Testis (tissue), 3 donors: ENCODE results near the gene PDCD5. TPM values are rescaled to one million over a fixed set of nuclear protein-coding genes. Genes with fewer than 3 reads are reported as not detected.
"Not testable (repeated sequence)": the region's sequence is repeated elsewhere in the genome, so short reads cannot be mapped to it uniquely, and the experiment has no call there.

Experiments used
- DNase-seq: peaks from one replicate; pipeline ENCODE4 v3.0.0-alpha.2; 2019
- H3K27ac ChIP-seq, 2 donors: fragments of 200-600 bp; sonication (generic); one replicate each; pipeline ENCODE4 v1.5.1; 2019
- H3K27me3 ChIP-seq: fragments of 200-600 bp; sonication (generic); one replicate; pipeline ENCODE4 v1.5.1; 2019
- H3K36me3 ChIP-seq: fragments of 200-600 bp; sonication (generic); one replicate; pipeline ENCODE4 v1.5.1; 2017; ENCODE audit warnings: low read depth; ENCODE audit errors: missing control alignments
- H3K4me1 ChIP-seq: fragments of 200-600 bp; sonication (generic); one replicate; pipeline ENCODE4 v1.5.1; 2019
- H3K4me3 ChIP-seq, 2 donors: fragments of 200-600 bp; sonication (generic); one replicate each; pipeline ENCODE4 v1.5.1; 2017 to 2019
- H3K9me3 ChIP-seq: fragments of 200-600 bp; sonication (generic); one replicate; pipeline ENCODE4 v1.5.1; 2017
- CTCF ChIP-seq, 3 experiments: fragments of 450-650 bp in 2 of 3; fragments of 200-600 bp in 1 of 3; sonication (generic) in 1 of 3; IDR thresholded peaks; one replicate each; pipeline ENCODE4 v1.5.1; 2016 to 2019; ENCODE audit warnings: antibody characterized with exemption in 3 of 3, mild to moderate bottlenecking in 2 of 3, moderate library complexity in 1 of 3
- POLR2A ChIP-seq: fragments of 450-650 bp; IDR thresholded peaks from one replicate; pipeline ENCODE4 v1.6.1; 2017; ENCODE audit warnings: antibody characterized with exemption, mild to moderate bottlenecking, moderate library complexity
- WGBS, 2 donors: methylation state at CpG; one replicate each; pipeline ENCODE4 v1.1.5; 2018; 5-methylcytosine and 5-hydroxymethylcytosine counted together
- intact Hi-C: fragments of 100-400 bp; cut with DNase I; formaldehyde crosslinking; loops from one replicate; pipeline ENCODE4 v1.15.1; 2023; ENCODE audit warnings: low total_unique reads
- polyA plus RNA-seq: library from polyadenylated mRNA; stranded (reverse); fragments of 350-450 nt; fragmentation: Illumina TruSeq; extraction: RNeasy Lipid Tissue Mini Kit (QIAGEN cat#74804); gene quantifications from one replicate; pipeline ENCODE4 v1.2.3, GENCODE V29; 2014; ENCODE audit warnings: low read depth, low replicate concordance; ENCODE audit not compliant: insufficient read depth
- total RNA-seq, 2 donors: library from RNA; depleted of rRNA; stranded (reverse); fragments of >200 nt; gene quantifications; one replicate each; pipeline ENCODE4 v1.2.3, GENCODE V29; 2016

PDCD5 gene
- total and polyA plus RNA-seq, 3 donors from 2014 or later, result 114 to 157 (median 152) TPM

- intact Hi-C loops, result no loop called here
- H3K9me3 ChIP-seq, result no peaks in the 10 kb centered on the region
- no peak overlapping the region for H3K27ac ChIP-seq
- WGBS, 2 donors, result 81 to 83% methylated on average over 1 of the region's 1 CpG
- no peaks in the 10 kb centered on the region for H3K36me3 ChIP-seq
- H3K4me3 ChIP-seq, result no peak overlapping the region
- DNase-seq, result no peak
- TF ChIP-seq CTCF (IDR thresholded peaks at IDR 0.05) (no peak), POLR2A (no peak)
- H3K27me3 ChIP-seq, result no peaks in the 10 kb centered on the region
- H3K4me1 ChIP-seq, result no peaks in the 10 kb centered on the region
These were observed 4.2 kb upstream of the PDCD5 start for GRCh38 chr19:32576790-32577189.

GRCh38 chr19:32580353-32580900, 563 bp upstream of the PDCD5 start:
- Histone ChIP-seq H3K36me3 (no peaks in the 10 kb centered on the region), H3K27ac (peak overlapping the region in 1 of 2 donors; percentile 85), H3K27me3 (no peaks in the 10 kb centered on the region), H3K9me3 (no peaks in the 10 kb centered on the region), H3K4me3 (peak overlapping the region; percentile 92 to 96), H3K4me1 (no peaks in the 10 kb centered on the region)
- WGBS, 2 donors, result 9 to 17% methylated on average over 22 of the region's 22 CpGs
- no peak for TF ChIP-seq POLR2A
- no peak for TF ChIP-seq CTCF (IDR thresholded peaks at IDR 0.05)
- no peak for DNase-seq
- intact Hi-C loops, result no loop called here

GRCh38 chr19:32581705-32582179, 752 bp downstream of the PDCD5 start:
- Histone ChIP-seq H3K9me3 (no peaks in the 10 kb centered on the region), H3K36me3 (no peaks in the 10 kb centered on the region), H3K27ac (peak overlapping the region; percentile 73 to 85), H3K4me1 (no peaks in the 10 kb centered on the region), H3K4me3 (peak overlapping the region; percentile 92 to 96), H3K27me3 (no peaks in the 10 kb centered on the region)
- TF ChIP-seq POLR2A (no peak), CTCF (IDR thresholded peaks at IDR 0.05) (no peak)
- DNase-seq, result peak; percentile 42
- 2 to 3% methylated on average over 27 of the region's 27 CpGs for WGBS, 2 donors
- intact Hi-C loops, result no loop called here

- H3K9me3 ChIP-seq, H3K4me3 ChIP-seq, DNase-seq, H3K4me1 ChIP-seq, H3K27me3 ChIP-seq, H3K27ac ChIP-seq, intact Hi-C loops, H3K36me3 ChIP-seq: not testable (repeated sequence)
- 98% methylated on average over 6 of the region's 8 CpGs for WGBS, 2 donors
These were observed 6.9 kb downstream of the PDCD5 start for GRCh38 chr19:32587747-32588504.

- H3K4me3 ChIP-seq, result no peak overlapping the region
- no peaks in the 10 kb centered on the region for H3K4me1 ChIP-seq
- intact Hi-C loops, result no loop called here
- no peak overlapping the region for H3K27ac ChIP-seq
- H3K9me3 ChIP-seq, result no peaks in the 10 kb centered on the region
- DNase-seq, result no peak
- no peak for TF ChIP-seq CTCF (IDR thresholded peaks at IDR 0.05)
- TF ChIP-seq POLR2A, result no peak
- 93 to 94% methylated on average over 2 of the region's 2 CpGs for WGBS, 2 donors
- no peaks in the 10 kb centered on the region for H3K27me3 ChIP-seq
- no peaks in the 10 kb centered on the region for H3K36me3 ChIP-seq
These were observed 13.0 kb downstream of the PDCD5 start for GRCh38 chr19:32594021-32594420.
